ENCODE results near the gene MKX.

DNA sequence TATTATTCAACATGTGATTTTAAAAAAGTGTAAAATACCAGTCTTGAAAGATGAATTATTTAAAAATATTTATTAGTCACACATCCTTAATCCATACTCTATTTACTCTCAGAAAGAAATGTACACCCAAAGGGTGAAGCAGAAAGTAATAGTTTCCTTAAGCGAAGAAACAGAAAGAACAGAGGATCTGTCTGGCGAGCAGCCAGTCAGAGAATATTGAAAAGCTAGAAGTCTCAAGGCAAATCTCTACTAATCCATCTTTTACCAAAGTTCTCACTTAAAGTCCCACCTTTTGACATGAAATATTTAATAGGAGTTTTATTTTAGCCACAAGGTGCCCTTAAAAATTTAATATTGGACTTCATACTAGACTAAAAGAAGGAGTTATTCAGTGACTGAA is 46.7 kb downstream of the MKX start:
- TF ChIP-seq, protein P1, sequence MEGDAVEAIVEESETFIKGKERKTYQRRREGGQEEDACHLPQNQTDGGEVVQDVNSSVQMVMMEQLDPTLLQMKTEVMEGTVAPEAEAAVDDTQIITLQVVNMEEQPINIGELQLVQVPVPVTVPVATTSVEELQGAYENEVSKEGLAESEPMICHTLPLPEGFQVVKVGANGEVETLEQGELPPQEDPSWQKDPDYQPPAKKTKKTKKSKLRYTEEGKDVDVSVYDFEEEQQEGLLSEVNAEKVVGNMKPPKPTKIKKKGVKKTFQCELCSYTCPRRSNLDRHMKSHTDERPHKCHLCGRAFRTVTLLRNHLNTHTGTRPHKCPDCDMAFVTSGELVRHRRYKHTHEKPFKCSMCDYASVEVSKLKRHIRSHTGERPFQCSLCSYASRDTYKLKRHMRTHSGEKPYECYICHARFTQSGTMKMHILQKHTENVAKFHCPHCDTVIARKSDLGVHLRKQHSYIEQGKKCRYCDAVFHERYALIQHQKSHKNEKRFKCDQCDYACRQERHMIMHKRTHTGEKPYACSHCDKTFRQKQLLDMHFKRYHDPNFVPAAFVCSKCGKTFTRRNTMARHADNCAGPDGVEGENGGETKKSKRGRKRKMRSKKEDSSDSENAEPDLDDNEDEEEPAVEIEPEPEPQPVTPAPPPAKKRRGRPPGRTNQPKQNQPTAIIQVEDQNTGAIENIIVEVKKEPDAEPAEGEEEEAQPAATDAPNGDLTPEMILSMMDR (IDR thresholded peaks at IDR 0.05): no peak
- no peak for TF ChIP-seq POLR2A (IDR thresholded peaks at IDR 0.05)

All from lower leg skin (tissue), 3 donors.